Astrocyte of the spinal cord (primary cell): ENCODE data around the gene DLEC1.
"Not testable (repeated sequence)": the region's sequence is repeated elsewhere in the genome, so short reads cannot be mapped to it uniquely, and the experiment has no call there.

Source experiments
- DNase-seq: peaks from one replicate; pipeline ENCODE4 v3.0.0; 2011; ENCODE audit warnings: low read depth, low spot score
- H3K4me3 ChIP-seq: 2 replicates; pipeline ENCODE4 v1.5.1; 2011; ENCODE audit warnings: low read depth, mild to moderate bottlenecking, low read length, moderate library complexity
- CTCF ChIP-seq: IDR thresholded peaks from 2 replicates; pipeline ENCODE4 v1.5.1; 2012; ENCODE audit warnings: low read depth, mild to moderate bottlenecking, low read length, inconsistent platforms
- in situ Hi-C: cut with HindIII; loops from 2 replicates; pipeline ENCODE4 v1.10.0; 2017; ENCODE audit warnings: low sequenced_read_pairs

DLEC1 gene

GRCh38 chr3:38133557-38134405 lies 94.8 kb downstream of the DLEC1 start:
- no peak for DNase-seq
- TF ChIP-seq CTCF = no peak
- in situ Hi-C loops = no loop called here
- no peak overlapping the region for H3K4me3 ChIP-seq

GRCh38 chr3:38134517-38135143 lies 95.6 kb downstream of the DLEC1 start:
- in situ Hi-C loops = not testable (repeated sequence)

GRCh38 chr3:38135621-38136277 lies 96.7 kb downstream of the DLEC1 start:
- DNase-seq, in situ Hi-C loops: not testable (repeated sequence)
- H3K4me3 ChIP-seq = peak overlapping the region; percentile 82

More at GRCh38 chr3:38134517-38135143, 95.6 kb downstream of the DLEC1 start:
- not testable (repeated sequence) for DNase-seq, H3K4me3 ChIP-seq

- H3K4me3 ChIP-seq = peak overlapping the region; percentile 82
- TF ChIP-seq CTCF = no peak
- DNase-seq = no peak
- in situ Hi-C loops = no loop called here
These were observed 97.4 kb downstream of the DLEC1 start for GRCh38 chr3:38136393-38136776.

GRCh38 chr3:38136777-38137614 lies 98.0 kb downstream of the DLEC1 start, which contains the start of gene ACAA1:
TSS of gene ACAA1 (minus strand) at chr3:38137127. CDS start at chr3:38137035, 92 bp downstream.
- DNase-seq = peak; percentile 99
- in situ Hi-C loops = no loop called here
- peak within 1 kb of the TSS; percentile 82 for H3K4me3 ChIP-seq
- TF ChIP-seq CTCF = no peak

- in situ Hi-C loops = no loop called here
- peak overlapping the region; percentile 82 for H3K4me3 ChIP-seq
- DNase-seq = no peak
- peak; percentile 13 for TF ChIP-seq CTCF
These were observed 98.8 kb downstream of the DLEC1 start for GRCh38 chr3:38137615-38138348.
